WTC11 (cell line): ENCODE measurements around the gene WDPCP. TPM values are rescaled to one million over a fixed set of nuclear protein-coding genes. Genes with fewer than 3 reads are reported as not detected.

Experiments
- ATAC-seq: fragments of 200-7000 bp; cut with Tn5 transposase; 2 replicates; pipeline ENCODE4 v1.10.0; 2021; ENCODE audit warnings: mild to moderate bottlenecking, moderate library complexity
- CTCF ChIA-PET: fragments of 300-600 bp; sonication (Branson Sonifier 250); formaldehyde crosslinking; loops from one replicate; lab custom pipeline; 2021; ENCODE audit warnings: antibody characterized with exemption; lab: Charles Lee
- POLR2A ChIA-PET: fragments of 350-600 bp; sonication (Branson Sonifier 250); formaldehyde crosslinking; loops from one replicate; lab custom pipeline; 2021; ENCODE audit warnings: antibody characterized with exemption; lab: Charles Lee
- DNase-seq: peaks from one replicate; pipeline ENCODE4 v3.0.0; 2021; ENCODE audit warnings: low spot score
- H3K27ac Mint-ChIP-seq: 2 replicates; pipeline ENCODE4 v1.8.0; 2021; ENCODE audit warnings: mixed read lengths
- H3K27me3 Mint-ChIP-seq: 2 replicates; pipeline ENCODE4 v1.8.0; 2021; ENCODE audit warnings: low read depth, mild to moderate bottlenecking, moderate library complexity, mixed read lengths
- H3K36me3 Mint-ChIP-seq: 2 replicates; pipeline ENCODE4 v1.8.0; 2021; ENCODE audit warnings: mixed read lengths
- H3K4me1 Mint-ChIP-seq: 2 replicates; pipeline ENCODE4 v1.8.0; 2022; ENCODE audit warnings: mixed read lengths
- H3K4me3 Mint-ChIP-seq: 2 replicates; pipeline ENCODE4 v1.8.0; 2021; ENCODE audit warnings: mild to moderate bottlenecking, moderate library complexity, mixed read lengths
- H3K9me3 Mint-ChIP-seq: 2 replicates; pipeline ENCODE4 v1.8.0; 2021; ENCODE audit warnings: mixed read lengths
- AFF4 ChIP-seq: sonication (generic); formaldehyde crosslinking; IDR thresholded peaks from 2 replicates; pipeline ENCODE4 v1.8.1; 2023; ENCODE audit warnings: mild to moderate bottlenecking, missing genetic modification reagents, borderline replicate concordance
- ATF2 ChIP-seq: sonication (generic); formaldehyde crosslinking; IDR thresholded peaks from 2 replicates; pipeline ENCODE4 v1.8.1; 2022; ENCODE audit warnings: low read depth, missing genetic modification reagents, borderline replicate concordance
- ATF6 ChIP-seq: sonication (generic); formaldehyde crosslinking; IDR thresholded peaks from 2 replicates; pipeline ENCODE4 v1.8.1; 2023; ENCODE audit warnings: mild to moderate bottlenecking, missing genetic modification reagents
- ELF4 ChIP-seq: sonication (generic); formaldehyde crosslinking; IDR thresholded peaks from 2 replicates; pipeline ENCODE4 v1.8.1; 2022; ENCODE audit warnings: low read depth, mild to moderate bottlenecking, moderate library complexity, missing genetic modification reagents
- ESRRA ChIP-seq: sonication (generic); formaldehyde crosslinking; IDR thresholded peaks from 2 replicates; pipeline ENCODE4 v1.8.1; 2022; ENCODE audit warnings: mild to moderate bottlenecking, missing genetic modification reagents, borderline replicate concordance
- FOXP4 ChIP-seq: sonication (generic); formaldehyde crosslinking; IDR thresholded peaks from 2 replicates; pipeline ENCODE4 v1.8.0; 2022; ENCODE audit warnings: mild to moderate bottlenecking, missing genetic modification reagents
- MLX ChIP-seq: sonication (generic); formaldehyde crosslinking; IDR thresholded peaks from 2 replicates; pipeline ENCODE4 v1.8.1; 2023; ENCODE audit warnings: mild to moderate bottlenecking, missing genetic modification reagents, moderate library complexity
- MXD4 ChIP-seq: fragments of 250-450 bp; sonication (Bioruptor Pico); IDR thresholded peaks from 2 replicates; pipeline ENCODE4 v1.8.0; 2021; ENCODE audit warnings: mild to moderate bottlenecking, moderate library complexity, borderline replicate concordance
- NR1H2 ChIP-seq: sonication (generic); formaldehyde crosslinking; IDR thresholded peaks from 2 replicates; pipeline ENCODE4 v1.9.0; 2021; ENCODE audit warnings: mild to moderate bottlenecking, moderate library complexity, missing genetic modification reagents
- OVOL2 ChIP-seq: fragments of 250-450 bp; sonication (Bioruptor Pico); IDR thresholded peaks from 2 replicates; pipeline ENCODE4 v1.9.0; 2021; ENCODE audit warnings: mild to moderate bottlenecking, borderline replicate concordance
- PREB ChIP-seq: sonication (generic); formaldehyde crosslinking; IDR thresholded peaks from 2 replicates; pipeline ENCODE4 v1.8.1; 2022; ENCODE audit warnings: mild to moderate bottlenecking, missing genetic modification reagents, moderate library complexity, borderline replicate concordance
- RELA ChIP-seq: sonication (generic); formaldehyde crosslinking; IDR thresholded peaks from 2 replicates; pipeline ENCODE4 v1.8.1; 2022; ENCODE audit warnings: missing genetic modification reagents, mild to moderate bottlenecking, borderline replicate concordance
- RORB ChIP-seq: fragments of 250-450 bp; sonication (Bioruptor Pico); IDR thresholded peaks from 2 replicates; pipeline ENCODE4 v1.9.0; 2021; ENCODE audit warnings: mild to moderate bottlenecking
- SP1 ChIP-seq: sonication (generic); formaldehyde crosslinking; conservative IDR thresholded peaks from 2 replicates; pipeline ENCODE4 v1.8.1; 2022; ENCODE audit warnings: missing genetic modification reagents
- TCF7 ChIP-seq: sonication (generic); formaldehyde crosslinking; IDR thresholded peaks from 2 replicates; pipeline ENCODE4 v1.8.0; 2022; ENCODE audit warnings: mild to moderate bottlenecking, low read depth, missing genetic modification reagents, moderate library complexity
- TEAD1 ChIP-seq: sonication (generic); formaldehyde crosslinking; IDR thresholded peaks from 2 replicates; pipeline ENCODE4 v1.8.0; 2022; ENCODE audit warnings: mild to moderate bottlenecking, missing genetic modification reagents
- ZMAT4 ChIP-seq: fragments of 250-450 bp; sonication (Bioruptor Pico); IDR thresholded peaks from 2 replicates; pipeline ENCODE4 v1.9.0; 2021; ENCODE audit warnings: mild to moderate bottlenecking
- ZNF396 ChIP-seq: fragments of 250-450 bp; sonication (Bioruptor Pico); IDR thresholded peaks from 2 replicates; pipeline ENCODE4 v1.8.0; 2021; ENCODE audit warnings: mild to moderate bottlenecking, moderate library complexity, borderline replicate concordance
- total RNA-seq: library from RNA; stranded (reverse); gene quantifications from 3 replicates; pipeline ENCODE4 v1.2.3, GENCODE V29; 2021

The WDPCP gene
- total RNA-seq, 1 experiment from 2014 or later: 10.9 TPM

- no peaks in the 10 kb centered on the region for H3K36me3 Mint-ChIP-seq
- no peak overlapping the region for H3K27ac Mint-ChIP-seq
- CTCF ChIA-PET: interaction anchor here (1.1 kb wide), 1 partner anchor 16 kb away, joined by 3 read pairs; no protein-coding TSS in a partner anchor
- no peak for TF ChIP-seq SP1 (CRISPR knock-in tag)
- no peak for TF ChIP-seq PREB (CRISPR knock-in tag)
- TF ChIP-seq OVOL2 (CRISPR knock-in tag): no peak
- no peak for TF ChIP-seq AFF4 (CRISPR knock-in tag)
- no peak for TF ChIP-seq NR1H2 (CRISPR knock-in tag)
- TF ChIP-seq ELF4 (CRISPR knock-in tag): no peak
- TF ChIP-seq MLX: no peak
- no peak for TF ChIP-seq TCF7 (CRISPR knock-in tag)
- no peak for TF ChIP-seq RORB (CRISPR knock-in tag)
- TF ChIP-seq ATF6 (CRISPR knock-in tag): no peak
- no peak for TF ChIP-seq TEAD1 (CRISPR knock-in tag)
- no peak for TF ChIP-seq FOXP4 (CRISPR knock-in tag)
- TF ChIP-seq ZNF396 (CRISPR knock-in tag): no peak
- no peak for TF ChIP-seq MXD4 (CRISPR knock-in tag)
- TF ChIP-seq ESRRA: no peak
- no peak for TF ChIP-seq RELA (CRISPR knock-in tag)
- no peak for TF ChIP-seq ATF2 (CRISPR knock-in tag)
- no peak for TF ChIP-seq ZMAT4
- TF ChIP-seq, all 79 proteins: peak for 0
- no peak for DNase-seq
- Mint-ChIP-seq H3K9me3 (peaks cover 4% of the 10 kb centered on the region), H3K4me1 (no peaks in the 10 kb centered on the region), H3K4me3 (no peak overlapping the region), H3K27me3 (peaks cover 24% of the 10 kb centered on the region)
- POLR2A ChIA-PET: no interaction called here
- ATAC-seq: no peak
These were observed 516.6 kb downstream of the WDPCP start for GRCh38 chr2:63071664-63072063.

Other genes with a start within 250 kb of the WDPCP start
- 255 to 268 TPM (median 259 TPM) in 3 replicates for gene MDH1, start 486 bp upstream of the WDPCP start, total RNA-seq